HCT116 (cell line): Measurements from ENCODE around the gene PDE6A. TPM values are rescaled to one million over a fixed set of nuclear protein-coding genes. Genes with fewer than 3 reads are reported as not detected.

Experiments used
- ATAC-seq: fragments of 200-7000 bp; cut with Tn5 transposase; 2 replicates; pipeline ENCODE4 v1.9.1; 2020; ENCODE audit warnings: mild to moderate bottlenecking, moderate library complexity
- BruUV-seq: library from RNA; stranded (reverse); fragments of 400-500 nt; replicated peaks from 2 replicates; lab custom pipeline; 2021; lab: Mats Ljungman, UMichigan
- CTCF ChIA-PET: fragments of 300-600 bp; sonication (Branson Sonifier 250); formaldehyde crosslinking; loops from one replicate; lab custom pipeline; 2021; ENCODE audit warnings: antibody characterized with exemption; lab: Charles Lee
- POLR2A ChIA-PET: fragments of 300-600, 350-600 bp; sonication (Branson Sonifier 250); formaldehyde crosslinking; loops from one replicate; lab custom pipeline; 2021; ENCODE audit warnings: antibody characterized with exemption; lab: Charles Lee
- RAD21 ChIA-PET, 2 experiments: fragments of 300-600 bp; sonication (Branson Sonifier 250); formaldehyde crosslinking; loops; one replicate each; lab custom pipeline; 2023; ENCODE audit warnings: low total read pairs in 2 of 2; ENCODE audit not compliant: uncharacterized antibody in 2 of 2, unreplicated experiment in 2 of 2, low non-redundant PET in 1 of 2; lab: Charles Lee
- DNase-seq: peaks from one replicate; pipeline ENCODE4 v3.0.0-alpha.2; 2010; ENCODE audit warnings: low read depth, low spot score
- H2AFZ ChIP-seq: fragments of 200-600 bp; shearing (Covaris generic), sonication (generic); 2 replicates; pipeline ENCODE4 v1.6.1; 2017; ENCODE audit warnings: low read depth, mixed run types, mixed read lengths, antibody characterized with exemption, low read length; ENCODE audit not compliant: poor library complexity, severe bottlenecking
- H3K27ac ChIP-seq: 2 replicates; pipeline ENCODE4 v1.5.1; 2012; ENCODE audit warnings: low read depth, low read length
- H3K27me3 ChIP-seq: fragments of 200-600 bp; sonication (generic); 2 replicates; pipeline ENCODE4 v1.6.1; 2016; ENCODE audit warnings: mixed run types, low read length, mixed read lengths; ENCODE audit not compliant: insufficient read depth
- H3K36me3 ChIP-seq, 2 experiments: fragments of 200-500 bp in 1 of 2; fragments of 200-600 bp in 1 of 2; sonication (Bioruptor generic) in 1 of 2; sonication (generic) in 1 of 2; 2 replicates each; pipeline versions ENCODE4 v1.5.1 to v1.6.1; 2014 to 2016; ENCODE audit warnings: low read length in 2 of 2, inconsistent platforms in 1 of 2, mixed read lengths in 1 of 2, mixed run types in 1 of 2; ENCODE audit not compliant: insufficient read depth in 2 of 2, control insufficient read depth in 1 of 2
- H3K4me1 ChIP-seq, 2 experiments: fragments of 200-600 bp in 1 of 2; sonication (generic) in 1 of 2; 2 replicates each; pipeline versions ENCODE4 v1.5.1 to v1.6.1; 2012 to 2017; ENCODE audit warnings: low read length in 2 of 2, inconsistent platforms in 1 of 2, mild to moderate bottlenecking in 1 of 2, mixed read lengths in 1 of 2, mixed run types in 1 of 2, moderate library complexity in 1 of 2; ENCODE audit not compliant: insufficient read depth in 2 of 2, control insufficient read depth in 1 of 2
- H3K4me2 ChIP-seq: fragments of 200-600 bp; sonication (generic); 2 replicates; pipeline ENCODE4 v1.6.1; 2017; ENCODE audit warnings: mixed run types, low read length, mixed read lengths
- H3K4me3 ChIP-seq, 2 experiments: fragments of 200-600 bp in 1 of 2; sonication (generic) in 1 of 2; replicated peaks in 1 of 2; 2 replicates each; pipeline ENCODE4 v1.5.1; 2011 to 2016; ENCODE audit warnings: low read length in 2 of 2, control low read depth in 1 of 2, low read depth in 1 of 2, mild to moderate bottlenecking in 1 of 2, mixed read lengths in 1 of 2, mixed run types in 1 of 2
- H3K79me2 ChIP-seq: fragments of 200-600 bp; sonication (generic); 2 replicates; pipeline ENCODE4 v1.6.1; 2017; ENCODE audit warnings: mild to moderate bottlenecking, mixed run types, low read length, moderate library complexity, mixed read lengths; ENCODE audit not compliant: insufficient read depth
- H3K9ac ChIP-seq: fragments of 200-600 bp; sonication (generic); 2 replicates; pipeline ENCODE4 v1.6.1; 2016; ENCODE audit warnings: low read length, mixed read lengths
- H3K9me2 ChIP-seq: fragments of 200-600 bp; sonication (generic), shearing (Covaris generic); 2 replicates; pipeline ENCODE4 v1.6.1; 2017; ENCODE audit warnings: mixed run types, mild to moderate bottlenecking, moderate library complexity; ENCODE audit not compliant: insufficient read depth
- H3K9me3 ChIP-seq, 2 experiments: fragments of 200-500 bp in 1 of 2; fragments of 200-600 bp in 1 of 2; sonication (Bioruptor generic) in 1 of 2; sonication (generic) in 1 of 2; 2 replicates each; pipeline ENCODE4 v1.6.1; 2014 to 2017; ENCODE audit warnings: low read length in 2 of 2, mixed read lengths in 2 of 2, inconsistent platforms in 1 of 2, low read depth in 1 of 2, mild to moderate bottlenecking in 1 of 2, mixed run types in 1 of 2, moderate library complexity in 1 of 2; ENCODE audit not compliant: control insufficient read depth in 1 of 2, insufficient read depth in 1 of 2
- H4K20me1 ChIP-seq: fragments of 200-600 bp; sonication (generic), shearing (Covaris generic); 2 replicates; pipeline ENCODE4 v1.6.1; 2017; ENCODE audit warnings: mixed run types, mild to moderate bottlenecking, moderate library complexity; ENCODE audit not compliant: insufficient read depth
- ELF1 ChIP-seq: IDR thresholded peaks from 2 replicates; pipeline ENCODE4 v1.6.1; 2012; ENCODE audit warnings: low read depth, borderline replicate concordance
- EZH2 ChIP-seq: fragments of 200-600 bp; sonication (generic); IDR thresholded peaks from 2 replicates; pipeline ENCODE4 v1.6.1; 2017; ENCODE audit warnings: antibody characterized with exemption, mixed run types
- POLR2A ChIP-seq: IDR thresholded peaks from 2 replicates; pipeline ENCODE4 v1.7.0; 2011; ENCODE audit warnings: borderline replicate concordance; ENCODE audit not compliant: insufficient read depth, insufficient read length; ENCODE audit errors: extremely low read depth
- YY1 ChIP-seq: IDR thresholded peaks from 2 replicates; pipeline ENCODE4 v1.6.1; 2011; ENCODE audit warnings: low read length, low read depth, moderate library complexity, mild to moderate bottlenecking; ENCODE audit not compliant: insufficient replicate concordance; ENCODE audit errors: extremely low read depth
- intact Hi-C: fragments of 100-400 bp; cut with micrococcal nuclease; formaldehyde crosslinking; loops from 2 replicates; pipeline ENCODE4 v1.10.0; 2022
- total RNA-seq: library from RNA; stranded (reverse); gene quantifications from one replicate; pipeline ENCODE4 v1.2.1, GENCODE V29; 2021; ENCODE audit not compliant: unreplicated experiment
- TF ChIP-seq, protein P1 (sequence below), 3 experiments: fragments of 200-600 bp in 1 of 3; sonication (generic) in 1 of 3; IDR thresholded peaks in 2 of 3; conservative IDR thresholded peaks in 1 of 3; 2 replicates each; pipeline ENCODE4 v1.5.1; 2012 to 2017; ENCODE audit warnings: low read depth in 2 of 3, low read length in 2 of 3, antibody characterized with exemption in 1 of 3, borderline replicate concordance in 1 of 3, control low read depth in 1 of 3, mild to moderate bottlenecking in 1 of 3, mixed read lengths in 1 of 3, mixed run types in 1 of 3, moderate library complexity in 1 of 3; ENCODE audit not compliant: insufficient read depth in 1 of 3
- TF ChIP-seq, protein P2 (sequence below): IDR thresholded peaks from 2 replicates; pipeline ENCODE4 v1.6.1; 2011; ENCODE audit warnings: mild to moderate bottlenecking, low read length, moderate library complexity; ENCODE audit not compliant: insufficient replicate concordance; ENCODE audit errors: extremely low read depth

PDE6A gene
- total RNA-seq, 1 experiment from 2014 or later: not detected

DNA sequence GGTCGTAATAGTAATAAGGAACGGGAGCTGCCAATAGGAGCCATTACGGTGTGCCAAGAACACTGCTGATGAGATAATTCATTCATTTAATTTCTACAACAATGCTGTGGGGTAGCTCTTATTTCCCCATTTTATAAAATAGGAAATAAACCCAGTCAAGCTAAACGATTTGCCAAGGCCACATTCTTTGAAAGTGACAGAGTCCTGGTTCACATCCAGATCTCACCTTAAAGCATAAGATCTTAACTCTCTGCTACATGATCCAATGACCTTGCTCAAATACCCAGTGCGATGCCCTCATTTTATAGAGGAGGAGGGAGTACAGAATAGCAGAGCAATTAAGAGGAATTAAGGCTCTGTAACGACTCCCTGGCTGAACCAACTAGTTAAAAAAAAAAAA is 5.0 kb downstream of the PDE6A start:
- CTCF ChIA-PET: interaction anchor here (0.7 to 1.2 kb wide), 2 partner anchors 9 to 20 kb away, joined by 3 to 5 read pairs; partner anchors contain the start of gene SLC26A2
- H3K27me3 ChIP-seq: no peaks in the 10 kb centered on the region
- no peaks in the 10 kb centered on the region for H3K36me3 ChIP-seq
- POLR2A ChIA-PET: no interaction called here
- RAD21 ChIA-PET: interaction anchor here in 1 of 2 experiments (0.7 kb wide), 1 partner anchor 44 kb away, joined by 4 read pairs; no protein-coding TSS in a partner anchor
- peak overlapping the region; percentile 51 for H2AFZ ChIP-seq
- H3K4me3 ChIP-seq: no peak overlapping the region
- no peak for TF ChIP-seq ELF1
- TF ChIP-seq, protein P1, sequence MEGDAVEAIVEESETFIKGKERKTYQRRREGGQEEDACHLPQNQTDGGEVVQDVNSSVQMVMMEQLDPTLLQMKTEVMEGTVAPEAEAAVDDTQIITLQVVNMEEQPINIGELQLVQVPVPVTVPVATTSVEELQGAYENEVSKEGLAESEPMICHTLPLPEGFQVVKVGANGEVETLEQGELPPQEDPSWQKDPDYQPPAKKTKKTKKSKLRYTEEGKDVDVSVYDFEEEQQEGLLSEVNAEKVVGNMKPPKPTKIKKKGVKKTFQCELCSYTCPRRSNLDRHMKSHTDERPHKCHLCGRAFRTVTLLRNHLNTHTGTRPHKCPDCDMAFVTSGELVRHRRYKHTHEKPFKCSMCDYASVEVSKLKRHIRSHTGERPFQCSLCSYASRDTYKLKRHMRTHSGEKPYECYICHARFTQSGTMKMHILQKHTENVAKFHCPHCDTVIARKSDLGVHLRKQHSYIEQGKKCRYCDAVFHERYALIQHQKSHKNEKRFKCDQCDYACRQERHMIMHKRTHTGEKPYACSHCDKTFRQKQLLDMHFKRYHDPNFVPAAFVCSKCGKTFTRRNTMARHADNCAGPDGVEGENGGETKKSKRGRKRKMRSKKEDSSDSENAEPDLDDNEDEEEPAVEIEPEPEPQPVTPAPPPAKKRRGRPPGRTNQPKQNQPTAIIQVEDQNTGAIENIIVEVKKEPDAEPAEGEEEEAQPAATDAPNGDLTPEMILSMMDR (IDR thresholded peaks at IDR 0.05 in 2 of 3, conservative IDR thresholded peaks at IDR 0.05 in 1 of 3; ENCODE audit: borderline replicate concordance in 1 of 3, insufficient read depth in 1 of 3, low read depth in 2 of 3, low read length in 2 of 3): no peak
- no peak for TF ChIP-seq EZH2
- no peak for TF ChIP-seq POLR2A
- TF ChIP-seq, protein P2, sequence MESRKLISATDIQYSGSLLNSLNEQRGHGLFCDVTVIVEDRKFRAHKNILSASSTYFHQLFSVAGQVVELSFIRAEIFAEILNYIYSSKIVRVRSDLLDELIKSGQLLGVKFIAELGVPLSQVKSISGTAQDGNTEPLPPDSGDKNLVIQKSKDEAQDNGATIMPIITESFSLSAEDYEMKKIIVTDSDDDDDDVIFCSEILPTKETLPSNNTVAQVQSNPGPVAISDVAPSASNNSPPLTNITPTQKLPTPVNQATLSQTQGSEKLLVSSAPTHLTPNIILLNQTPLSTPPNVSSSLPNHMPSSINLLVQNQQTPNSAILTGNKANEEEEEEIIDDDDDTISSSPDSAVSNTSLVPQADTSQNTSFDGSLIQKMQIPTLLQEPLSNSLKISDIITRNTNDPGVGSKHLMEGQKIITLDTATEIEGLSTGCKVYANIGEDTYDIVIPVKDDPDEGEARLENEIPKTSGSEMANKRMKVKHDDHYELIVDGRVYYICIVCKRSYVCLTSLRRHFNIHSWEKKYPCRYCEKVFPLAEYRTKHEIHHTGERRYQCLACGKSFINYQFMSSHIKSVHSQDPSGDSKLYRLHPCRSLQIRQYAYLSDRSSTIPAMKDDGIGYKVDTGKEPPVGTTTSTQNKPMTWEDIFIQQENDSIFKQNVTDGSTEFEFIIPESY: no peak
- TF ChIP-seq YY1: no peak
- DNase-seq: no peak
- H3K9me3 ChIP-seq: no peaks in the 10 kb centered on the region
- H3K9ac ChIP-seq: no peak overlapping the region
- peaks cover 0 to 20% of the 10 kb centered on the region in 2 experiments; a peak in 3 of 4 replicates for H3K4me1 ChIP-seq
- no peaks in the 10 kb centered on the region for H3K79me2 ChIP-seq
- intact Hi-C loops: no loop called here
- peak overlapping the region; percentile 49; the same call in 1 of the 2 replicates for H3K4me2 ChIP-seq
- no peaks in the 10 kb centered on the region for H4K20me1 ChIP-seq
- no peaks in the 10 kb centered on the region for H3K9me2 ChIP-seq
- no peak for ATAC-seq
- no TSS peak for BruUV-seq
- no peak overlapping the region for H3K27ac ChIP-seq
